Measurements from ENCODE around the gene TMEM106C.

TMEM106C gene

GRCh38 chr12:47975036-47975620 is 11.7 kb downstream of the TMEM106C start:
- TF ChIP-seq, protein P1, sequence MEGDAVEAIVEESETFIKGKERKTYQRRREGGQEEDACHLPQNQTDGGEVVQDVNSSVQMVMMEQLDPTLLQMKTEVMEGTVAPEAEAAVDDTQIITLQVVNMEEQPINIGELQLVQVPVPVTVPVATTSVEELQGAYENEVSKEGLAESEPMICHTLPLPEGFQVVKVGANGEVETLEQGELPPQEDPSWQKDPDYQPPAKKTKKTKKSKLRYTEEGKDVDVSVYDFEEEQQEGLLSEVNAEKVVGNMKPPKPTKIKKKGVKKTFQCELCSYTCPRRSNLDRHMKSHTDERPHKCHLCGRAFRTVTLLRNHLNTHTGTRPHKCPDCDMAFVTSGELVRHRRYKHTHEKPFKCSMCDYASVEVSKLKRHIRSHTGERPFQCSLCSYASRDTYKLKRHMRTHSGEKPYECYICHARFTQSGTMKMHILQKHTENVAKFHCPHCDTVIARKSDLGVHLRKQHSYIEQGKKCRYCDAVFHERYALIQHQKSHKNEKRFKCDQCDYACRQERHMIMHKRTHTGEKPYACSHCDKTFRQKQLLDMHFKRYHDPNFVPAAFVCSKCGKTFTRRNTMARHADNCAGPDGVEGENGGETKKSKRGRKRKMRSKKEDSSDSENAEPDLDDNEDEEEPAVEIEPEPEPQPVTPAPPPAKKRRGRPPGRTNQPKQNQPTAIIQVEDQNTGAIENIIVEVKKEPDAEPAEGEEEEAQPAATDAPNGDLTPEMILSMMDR (IDR thresholded peaks at IDR 0.05; ENCODE audit: borderline replicate concordance, control extremely low read depth, extremely low read depth, insufficient read depth, missing control alignments): no peak
- DNase-seq (ENCODE audit: low spot score): no peak
- in situ Hi-C loops (cut with MboI; ENCODE audit: low sequenced_read_pairs, unreplicated experiment): no loop called here

DNA sequence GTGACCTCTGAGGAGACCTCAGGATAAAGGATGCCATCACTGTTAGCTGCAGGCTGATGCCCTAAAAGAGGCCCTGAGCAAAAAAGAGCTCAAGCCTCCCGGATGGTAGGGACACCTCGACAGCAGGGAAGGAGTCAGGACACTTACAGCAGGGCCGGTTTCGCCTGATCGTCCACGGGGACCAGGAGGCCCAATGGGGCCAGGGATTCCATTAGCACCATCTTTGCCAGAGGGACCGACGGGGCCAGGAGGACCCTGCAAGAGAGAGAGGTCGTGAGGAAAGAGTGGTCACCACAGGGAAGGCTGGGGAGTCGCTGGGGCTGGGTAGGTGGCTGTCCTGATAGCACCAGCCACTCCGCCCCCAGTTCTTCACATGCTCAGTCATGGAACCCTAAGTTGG is 12.4 kb downstream of the TMEM106C start:
- in situ Hi-C loops (cut with MboI; ENCODE audit: low sequenced_read_pairs, unreplicated experiment): no loop called here
- TF ChIP-seq, protein P1 (IDR thresholded peaks at IDR 0.05; ENCODE audit: borderline replicate concordance, control extremely low read depth, extremely low read depth, insufficient read depth, missing control alignments): no peak
- DNase-seq (ENCODE audit: low spot score): no peak

- in situ Hi-C loops (cut with MboI; ENCODE audit: low sequenced_read_pairs, unreplicated experiment): no loop called here
Measured at GRCh38 chr12:47977046-47977771, 13.8 kb downstream of the TMEM106C start.

DNA sequence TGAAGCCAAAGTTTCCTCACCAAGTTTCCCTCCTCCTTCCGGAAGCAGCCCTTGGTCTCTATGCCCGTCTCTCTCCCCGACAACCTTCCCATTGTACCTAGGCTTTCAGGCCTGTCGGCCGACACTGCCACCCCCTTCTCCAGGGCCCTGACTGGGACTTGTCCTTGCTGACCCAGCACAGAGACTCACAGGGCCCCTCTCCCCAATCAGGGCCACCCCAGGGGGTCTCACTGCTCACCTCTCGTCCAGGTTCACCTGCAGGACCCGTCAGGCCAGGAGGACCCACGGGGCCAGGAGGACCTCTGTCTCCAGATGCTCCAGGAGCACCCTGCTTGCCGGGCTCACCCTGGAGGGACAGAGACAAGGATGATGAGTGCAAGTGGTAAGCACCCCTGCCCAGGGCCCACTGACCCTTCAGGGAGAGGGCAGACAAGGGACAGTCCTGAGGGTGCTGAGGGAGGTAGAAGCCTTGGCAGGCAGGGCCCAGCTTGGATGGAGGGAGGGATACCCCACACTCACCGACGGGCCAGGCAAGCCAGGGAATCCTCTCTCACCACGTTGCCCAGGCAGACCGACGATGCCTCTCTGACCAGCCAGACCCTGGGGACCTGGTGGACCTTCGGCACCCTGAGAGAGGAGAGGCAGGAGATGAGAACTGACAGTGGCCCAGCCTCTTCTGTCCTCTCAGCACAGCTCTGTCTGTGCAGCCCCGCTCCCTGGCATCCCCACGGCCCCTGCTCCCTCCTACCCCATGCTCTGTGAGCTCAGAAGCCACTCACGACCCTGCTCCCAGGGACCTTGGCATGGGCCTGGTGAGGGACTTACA is 14.6 kb downstream of the TMEM106C start:
- in situ Hi-C loops (cut with MboI; ENCODE audit: low sequenced_read_pairs, unreplicated experiment): no loop called here
- no peak for DNase-seq (ENCODE audit: low spot score)
- TF ChIP-seq, protein P1 (IDR thresholded peaks at IDR 0.05; ENCODE audit: borderline replicate concordance, control extremely low read depth, extremely low read depth, insufficient read depth, missing control alignments): no peak

More at GRCh38 chr12:47977046-47977771, 13.8 kb downstream of the TMEM106C start:
- TF ChIP-seq, protein P1 (IDR thresholded peaks at IDR 0.05; ENCODE audit: borderline replicate concordance, control extremely low read depth, extremely low read depth, insufficient read depth, missing control alignments): no peak
- no peak for DNase-seq (ENCODE audit: low spot score)

GRCh38 chr12:47978598-47978873 is 15.1 kb downstream of the TMEM106C start:
- no peak for DNase-seq (ENCODE audit: low spot score)
- in situ Hi-C loops (cut with MboI; ENCODE audit: low sequenced_read_pairs, unreplicated experiment): no loop called here
- TF ChIP-seq, protein P1 (IDR thresholded peaks at IDR 0.05; ENCODE audit: borderline replicate concordance, control extremely low read depth, extremely low read depth, insufficient read depth, missing control alignments): no peak

DNA sequence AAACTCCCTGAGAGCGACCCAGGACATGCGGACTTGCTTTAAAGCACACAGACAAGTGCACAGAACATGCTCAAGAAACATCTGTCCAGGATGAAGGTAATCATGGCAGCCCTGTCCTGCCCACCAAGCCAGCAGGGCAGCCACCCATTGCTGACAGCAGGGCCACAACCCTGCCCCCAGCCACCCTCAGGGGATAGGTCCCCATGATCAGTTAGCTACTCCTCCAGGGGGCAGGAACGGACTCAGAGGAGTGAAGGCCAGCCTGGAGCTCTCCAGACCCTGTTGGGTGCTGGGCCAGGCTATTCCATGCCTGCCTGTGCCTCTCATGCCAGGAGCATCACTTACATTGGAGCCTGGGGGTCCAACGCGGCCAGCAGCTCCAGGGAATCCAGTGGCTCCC is 15.8 kb downstream of the TMEM106C start:
- in situ Hi-C loops (cut with MboI; ENCODE audit: low sequenced_read_pairs, unreplicated experiment): no loop called here
- TF ChIP-seq, protein P1 (IDR thresholded peaks at IDR 0.05; ENCODE audit: borderline replicate concordance, control extremely low read depth, extremely low read depth, insufficient read depth, missing control alignments): no peak

More for the DNA sequence above, 15.8 kb downstream of the TMEM106C start:
- DNase-seq (ENCODE audit: low spot score): no peak
